HG03064 (cell line): Measurements from ENCODE around the gene TMEM232.

Experiments used
- ATAC-seq: cut with Tn5 transposase; IDR thresholded peaks from one replicate; pipeline ENCODE4 v1.9.1; 2021; ENCODE audit warnings: low read depth; ENCODE audit not compliant: unreplicated experiment

The TMEM232 gene

DNA sequence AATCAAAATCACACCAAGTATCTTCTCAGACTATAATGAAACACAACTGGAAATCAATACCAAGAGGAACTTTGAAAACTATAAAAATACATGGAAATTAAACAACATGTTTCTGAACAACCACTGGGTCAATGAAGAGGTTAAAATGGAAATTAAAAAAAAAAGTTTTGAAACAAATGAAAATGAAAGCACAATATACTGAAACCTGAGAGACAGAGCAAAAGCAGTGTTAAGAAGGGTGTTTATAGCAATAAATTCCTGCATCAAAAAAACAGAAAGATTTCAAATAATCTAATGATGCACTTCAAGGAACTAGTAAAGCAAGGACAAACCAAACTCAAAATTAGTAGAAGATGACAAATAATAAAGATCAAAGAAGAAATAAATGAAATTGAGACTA, 92.0 kb downstream of the TMEM232 start:
- no peak for ATAC-seq

DNA sequence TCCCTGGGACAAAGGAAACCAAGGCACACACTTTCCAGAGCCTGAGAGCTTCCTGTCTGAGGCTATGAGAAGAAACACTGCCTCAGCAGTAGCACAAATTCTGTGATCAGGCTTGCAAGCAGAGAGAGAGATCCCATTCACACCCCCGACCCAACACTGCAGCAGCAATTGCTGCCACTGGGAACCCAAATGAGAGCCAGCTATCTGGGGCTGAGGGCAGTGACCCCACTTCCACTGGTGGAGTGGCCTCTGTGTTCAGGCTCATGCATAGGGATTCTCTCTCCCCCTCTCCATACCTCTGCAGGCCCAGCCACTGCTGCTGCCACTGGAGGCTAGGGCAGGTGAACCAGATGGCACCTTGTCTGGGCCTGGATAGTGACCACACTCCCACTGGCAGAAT, 95.2 kb downstream of the TMEM232 start:
- ATAC-seq, result no peak

DNA sequence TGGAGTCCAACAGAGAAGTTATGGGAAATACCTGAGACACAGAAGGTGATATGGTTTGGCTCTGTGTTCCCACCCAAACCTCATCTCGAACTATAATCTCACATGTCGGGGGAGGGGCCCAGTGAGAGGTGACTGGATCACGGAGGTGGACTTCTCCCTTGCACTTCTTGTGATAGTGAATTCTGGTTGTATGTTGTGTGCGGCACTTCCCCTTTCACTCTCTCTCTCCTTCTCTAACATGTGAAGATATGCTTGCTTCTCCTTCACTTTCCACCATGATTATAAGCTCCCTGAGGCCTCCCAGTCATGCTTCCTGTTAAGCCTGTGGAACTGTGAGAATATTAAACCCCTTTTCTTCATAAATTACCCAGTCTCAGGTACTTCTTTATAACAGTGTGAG, 96.1 kb downstream of the TMEM232 start:
- ATAC-seq, result no peak

DNA sequence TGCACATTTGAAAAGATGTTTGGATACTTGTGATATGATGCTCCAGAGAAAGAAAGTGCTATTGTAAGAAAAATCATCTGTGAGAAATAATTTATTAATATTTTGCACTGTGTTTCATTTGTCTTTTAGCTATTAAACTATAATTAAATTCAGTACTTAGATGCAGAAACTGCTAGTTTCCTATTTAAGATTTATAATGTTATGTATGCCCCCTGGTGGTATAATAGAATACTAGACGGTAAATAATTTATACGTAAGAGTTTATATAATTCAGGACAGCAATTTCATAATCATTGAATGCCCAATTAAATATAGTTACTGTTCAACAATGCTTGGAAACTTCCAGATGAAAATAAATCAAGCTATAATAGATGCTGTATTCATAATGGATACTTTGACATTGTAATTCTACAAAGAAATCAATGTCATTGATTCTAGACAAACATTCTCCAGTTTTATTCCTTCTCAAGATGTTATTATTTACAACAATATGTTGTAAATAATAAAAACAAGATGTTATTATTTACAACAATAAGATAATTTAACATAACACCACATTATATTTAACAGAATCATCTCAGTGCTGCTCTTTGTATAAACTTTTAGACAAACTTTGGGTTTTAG, 101.0 kb downstream of the TMEM232 start:
- ATAC-seq, result no peak

DNA sequence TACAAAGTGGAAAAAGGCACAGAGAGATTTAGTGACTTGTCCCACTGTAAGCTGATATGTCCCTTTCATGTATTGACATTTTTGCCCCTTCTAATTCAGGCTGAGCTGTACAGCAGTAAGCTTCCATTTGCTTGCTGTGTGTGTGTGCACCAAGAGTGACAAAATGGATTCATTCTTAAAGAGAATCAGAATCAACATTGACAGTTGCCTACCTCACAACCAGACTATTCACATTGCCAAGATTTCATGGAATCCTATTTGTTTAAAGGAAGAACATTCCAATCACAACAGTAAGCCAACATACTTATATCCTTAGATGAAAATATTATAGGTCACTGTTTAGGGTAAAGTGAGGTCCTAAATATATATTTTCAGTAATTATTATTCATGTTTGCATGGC, 102.6 kb downstream of the TMEM232 start:
- ATAC-seq, result no peak

DNA sequence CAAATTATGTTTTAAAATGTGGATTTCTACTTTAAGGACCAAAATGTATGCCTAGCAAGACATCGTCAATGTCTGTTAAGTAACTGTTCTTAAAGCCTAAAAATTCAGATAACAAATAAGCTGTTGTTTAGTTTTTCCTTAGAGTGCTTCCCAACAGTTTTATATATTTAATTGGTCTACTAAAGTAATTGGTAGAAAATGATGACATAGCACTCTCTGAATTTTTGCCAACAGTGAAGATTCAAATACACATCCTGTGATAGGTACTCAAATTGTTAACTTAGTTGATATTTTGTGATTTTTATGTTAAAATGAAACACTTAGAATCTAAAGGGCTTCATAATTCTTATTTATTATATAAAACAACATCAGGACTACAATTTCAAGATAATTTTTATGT, 107.5 kb downstream of the TMEM232 start:
- no peak for ATAC-seq

DNA sequence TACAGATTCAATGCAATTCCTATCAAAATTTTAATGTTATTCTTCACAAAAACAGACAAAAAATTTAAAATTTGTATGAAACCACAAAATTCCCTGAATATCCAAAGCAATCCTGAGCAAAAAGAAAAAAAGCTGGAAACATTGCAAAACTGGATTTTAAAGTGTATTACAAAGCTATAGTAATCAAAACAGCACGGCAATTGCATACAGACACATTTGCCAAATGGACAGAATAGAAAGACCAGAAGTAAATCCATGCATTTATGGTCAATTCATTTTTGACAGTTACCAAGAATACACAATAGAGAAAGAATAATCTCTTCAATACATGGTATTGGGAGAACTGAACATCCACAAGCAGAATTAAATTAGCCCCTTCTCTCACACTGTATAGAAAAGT, 110.5 kb downstream of the TMEM232 start:
- ATAC-seq, result no peak

DNA sequence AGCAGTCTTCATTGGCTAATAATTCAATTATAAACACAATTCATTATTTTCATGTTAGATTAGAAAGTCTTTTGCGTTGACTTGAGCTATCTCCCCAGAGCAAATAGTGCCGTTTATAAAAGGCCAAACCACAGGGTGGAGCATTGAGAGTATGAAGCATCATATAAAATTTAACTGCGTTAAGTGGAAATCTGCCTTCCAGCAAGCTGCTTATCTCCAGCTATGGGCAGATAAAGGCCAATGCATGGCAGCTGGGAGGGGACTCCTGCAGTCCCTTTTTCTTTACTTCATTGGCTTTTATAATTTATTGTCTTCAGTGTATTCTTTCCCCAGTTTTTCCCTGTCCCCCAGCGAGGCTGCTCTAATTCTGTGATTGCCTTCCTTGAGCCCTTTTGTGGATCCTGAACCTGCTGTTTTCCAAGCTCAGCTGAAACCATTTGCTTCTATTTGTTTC, 113.7 kb downstream of the TMEM232 start:
- no peak for ATAC-seq

DNA sequence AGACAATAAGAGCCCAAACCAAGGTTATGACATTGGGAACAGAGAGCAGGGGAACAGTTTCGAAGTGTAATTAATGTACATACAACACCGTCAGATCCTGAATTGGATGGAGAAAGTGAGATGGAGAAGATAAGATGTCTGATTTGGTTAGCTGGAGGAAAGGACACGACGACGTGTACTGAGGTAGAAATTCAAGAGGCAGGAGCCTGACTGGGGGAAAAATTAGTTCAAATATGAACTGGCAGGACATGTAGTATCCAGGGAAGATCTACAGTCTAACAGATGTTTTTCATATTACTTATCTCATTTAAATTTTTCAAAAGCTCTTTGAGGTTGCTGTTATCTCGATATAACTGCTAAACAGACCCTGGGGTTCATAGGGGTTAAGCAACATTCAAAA, 114.7 kb downstream of the TMEM232 start:
- ATAC-seq, result no peak

DNA sequence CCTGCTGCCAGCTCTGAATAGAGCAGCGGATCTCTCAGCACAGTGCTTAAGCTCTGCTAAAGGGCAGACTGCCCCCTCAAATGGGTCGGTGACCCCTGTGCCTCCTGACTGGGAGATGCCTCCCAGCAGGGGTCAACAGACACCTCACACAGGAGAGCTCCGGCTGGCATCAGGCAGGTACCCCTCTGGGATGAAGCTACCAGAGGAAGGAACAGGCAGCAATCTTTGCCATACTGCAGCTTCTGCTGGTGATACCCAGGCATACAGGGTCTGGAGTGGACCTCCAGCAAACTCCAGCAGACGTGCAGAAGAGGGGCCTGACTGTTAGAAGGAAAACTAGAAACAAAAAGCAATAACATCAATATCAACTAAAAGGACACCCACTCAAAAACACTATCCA, 131.6 kb downstream of the TMEM232 start:
- ATAC-seq, result no peak

DNA sequence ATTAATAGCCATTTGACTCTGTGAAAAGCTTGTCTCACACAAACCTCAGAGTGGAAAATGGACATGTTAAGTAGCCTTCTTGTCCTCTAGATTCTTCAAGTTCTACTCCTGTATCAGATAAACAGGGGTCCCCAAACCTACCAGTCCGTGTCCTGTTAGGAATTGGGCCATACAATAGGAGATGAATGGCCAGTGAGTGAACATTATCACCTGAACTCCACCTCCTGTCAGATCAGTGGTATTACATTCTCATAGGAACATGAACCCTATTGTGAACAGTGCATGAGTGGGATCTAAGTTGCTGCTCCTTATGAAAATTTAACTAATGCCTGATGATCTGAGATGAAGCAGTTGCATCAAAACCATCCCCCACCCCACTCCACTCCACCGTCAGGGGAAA, 136.3 kb downstream of the TMEM232 start:
- no peak for ATAC-seq

DNA sequence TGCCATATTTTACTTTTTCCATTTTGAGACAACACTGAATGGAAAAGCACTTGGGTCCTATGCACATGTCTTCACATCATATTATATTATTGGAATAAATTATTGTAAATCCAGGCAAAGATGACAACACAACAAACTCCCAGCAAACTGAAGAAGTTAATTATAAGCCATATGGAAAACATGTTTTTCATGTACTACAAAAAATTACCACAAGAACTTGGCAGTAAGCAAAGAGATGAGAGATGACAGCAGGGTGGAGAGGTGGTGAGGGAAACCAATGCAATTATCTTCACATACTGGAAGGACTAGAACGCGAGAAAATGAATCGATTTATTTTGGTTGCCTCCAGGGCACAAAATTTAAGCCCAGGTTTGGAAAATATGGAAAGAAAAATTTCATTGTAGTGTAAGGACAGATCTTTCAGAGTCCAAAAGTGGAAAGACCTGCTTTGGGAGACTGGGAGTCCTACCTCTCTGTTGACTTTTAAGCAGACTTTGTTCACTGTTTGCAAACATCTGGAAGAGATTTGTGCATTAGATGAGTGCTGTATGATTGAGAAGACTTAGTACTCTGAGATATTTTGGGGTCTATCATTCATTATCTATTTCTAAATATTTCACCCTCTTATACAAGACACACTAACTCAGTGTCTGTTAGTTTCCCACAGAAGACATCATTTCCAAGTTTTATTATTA, 138.0 kb downstream of the TMEM232 start:
- no peak for ATAC-seq

DNA sequence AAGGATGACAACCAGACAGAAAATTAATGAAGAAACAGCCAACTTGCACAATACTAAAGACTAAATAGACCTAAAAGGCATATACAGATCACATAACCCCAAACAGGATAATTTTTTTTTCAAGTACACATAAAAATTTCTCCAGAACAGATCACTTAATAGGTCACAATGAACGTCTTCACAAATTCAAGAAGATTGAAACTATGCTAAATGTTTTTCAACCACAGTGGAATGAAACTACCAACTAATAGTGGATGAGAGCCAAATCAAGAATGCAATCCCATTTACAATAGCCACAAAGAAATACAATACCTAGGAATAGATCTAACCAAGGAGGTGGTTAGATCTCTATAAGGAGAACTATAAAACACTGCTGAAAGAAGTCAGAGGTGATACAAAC, 145.8 kb downstream of the TMEM232 start:
- ATAC-seq, result no peak

DNA sequence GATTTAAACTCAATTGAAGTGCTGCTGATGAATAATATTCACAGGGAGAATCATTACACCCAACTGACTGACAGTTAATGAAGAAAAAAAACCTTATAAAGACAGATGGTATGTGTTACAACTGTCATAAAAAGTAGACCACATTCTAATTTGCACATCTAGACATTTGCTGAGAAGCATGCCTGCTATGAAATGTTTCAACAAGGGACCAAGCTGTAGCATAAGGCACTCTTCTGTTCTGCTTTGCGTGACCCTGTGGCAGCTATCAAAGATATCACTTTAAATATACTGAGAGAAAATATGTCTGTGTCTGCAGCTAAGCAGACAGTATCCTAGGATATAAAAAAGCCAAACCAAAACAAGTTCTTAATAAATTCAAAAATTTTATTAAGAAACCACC, 153.7 kb downstream of the TMEM232 start:
- ATAC-seq, result no peak

DNA sequence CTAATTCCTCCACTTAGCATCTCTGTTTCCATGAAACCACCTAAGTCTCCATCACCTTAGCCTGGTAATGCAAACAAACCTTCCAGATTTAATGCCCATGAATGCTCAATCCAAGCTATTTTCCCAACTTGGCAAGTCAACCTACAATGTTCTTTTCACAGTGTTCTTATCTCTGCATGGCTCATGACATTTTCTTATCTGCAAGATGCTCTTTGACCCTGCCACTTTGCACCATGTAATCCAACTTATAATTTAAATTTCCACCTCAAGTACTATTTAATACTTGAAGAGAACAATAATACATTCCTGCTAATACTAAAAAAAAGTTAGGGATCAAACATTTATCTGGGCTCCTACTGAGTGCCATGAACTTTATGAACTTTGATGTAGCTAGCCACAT, 164.3 kb downstream of the TMEM232 start:
- no peak for ATAC-seq

DNA sequence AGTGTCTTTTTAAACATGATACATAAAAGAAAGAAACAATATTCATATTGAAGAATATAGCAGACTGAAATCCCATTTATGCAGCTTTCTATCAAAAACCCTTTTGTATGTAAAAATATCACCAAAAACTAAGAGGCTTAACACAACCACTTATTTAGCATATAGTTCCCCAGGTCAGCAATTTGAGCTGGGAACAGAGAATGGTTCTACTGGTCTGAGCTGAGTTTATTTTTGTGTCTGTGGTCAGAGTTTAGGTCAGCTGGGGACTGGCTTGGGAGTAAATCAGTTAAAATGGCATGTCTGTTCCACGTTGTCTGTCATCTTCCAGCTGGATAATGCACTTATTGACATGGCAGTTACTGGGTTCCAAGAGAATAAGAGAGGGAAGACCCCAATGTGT, 165.0 kb downstream of the TMEM232 start:
- ATAC-seq, result no peak

DNA sequence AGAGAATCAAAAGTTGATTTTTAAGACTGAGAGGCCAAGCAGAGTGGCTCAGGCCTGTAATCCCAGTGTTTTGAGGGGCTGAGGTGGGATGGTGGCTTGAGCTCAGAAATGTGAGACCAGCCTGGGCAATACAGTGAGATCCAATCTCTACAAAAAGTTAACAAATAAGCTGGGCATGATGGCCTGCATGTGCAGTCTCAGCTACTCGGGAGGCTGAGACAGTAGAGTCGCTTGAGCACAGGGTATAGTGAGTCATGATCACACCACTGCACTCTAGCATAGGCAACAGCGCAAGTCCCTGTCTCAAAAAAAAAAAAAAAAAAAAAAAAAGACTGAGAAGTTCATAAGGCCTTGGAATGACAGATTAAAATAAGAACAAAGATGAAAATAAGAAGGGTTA, 177.2 kb downstream of the TMEM232 start:
- no peak for ATAC-seq

DNA sequence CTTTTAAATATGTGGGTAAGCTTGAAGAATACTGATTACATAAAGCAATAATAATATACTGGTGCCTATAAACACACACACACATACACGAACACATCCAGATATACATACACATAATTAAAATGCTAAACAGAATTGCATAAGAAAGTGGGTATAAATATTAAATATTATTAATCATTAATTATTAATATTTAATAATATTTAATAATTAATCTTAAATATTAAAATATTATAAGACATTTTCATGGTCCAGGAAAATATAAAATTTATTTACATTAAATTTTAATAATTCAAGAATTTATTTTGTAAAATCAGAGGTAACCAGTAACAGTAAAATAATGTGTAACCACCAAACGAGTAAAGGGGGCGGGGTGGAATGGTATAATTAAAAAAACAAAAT, 178.3 kb downstream of the TMEM232 start:
- ATAC-seq, result no peak

DNA sequence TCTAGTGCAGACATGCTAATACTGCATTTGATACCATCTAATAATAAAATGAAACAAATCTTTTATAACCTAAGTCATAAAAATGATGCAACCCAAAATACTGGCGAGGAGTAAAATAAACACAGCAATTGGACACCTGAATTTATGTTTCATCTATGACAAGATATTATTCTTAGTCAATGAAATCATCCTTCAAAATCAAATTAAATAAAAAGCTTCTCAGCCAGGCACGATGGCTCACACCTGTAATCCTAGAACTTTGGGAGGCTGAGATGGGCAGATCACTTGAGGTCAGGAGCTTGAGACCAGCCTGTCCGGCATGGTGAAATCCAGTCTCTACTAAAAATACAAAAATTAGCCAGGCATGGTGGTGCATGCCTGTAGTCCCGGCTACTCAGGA, 179.0 kb downstream of the TMEM232 start:
- ATAC-seq, result no peak

DNA sequence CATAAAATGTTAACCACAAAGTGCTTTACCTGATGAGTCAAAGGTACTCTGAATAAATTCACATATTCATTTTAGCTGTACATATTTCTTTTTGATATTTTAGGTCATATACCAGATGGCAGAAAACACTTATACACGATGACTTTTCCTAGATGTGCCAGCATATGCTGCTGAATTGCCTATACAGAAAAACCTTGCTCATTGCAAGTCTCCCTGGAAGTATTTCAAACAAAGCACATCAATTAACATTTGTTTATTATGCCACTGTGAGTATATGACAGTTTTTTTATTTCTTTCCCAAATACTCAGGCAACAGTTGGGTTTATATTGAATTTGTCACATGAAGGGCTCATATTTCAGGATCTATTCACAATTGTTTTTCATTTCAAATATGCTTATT, 180.8 kb downstream of the TMEM232 start:
- no peak for ATAC-seq

DNA sequence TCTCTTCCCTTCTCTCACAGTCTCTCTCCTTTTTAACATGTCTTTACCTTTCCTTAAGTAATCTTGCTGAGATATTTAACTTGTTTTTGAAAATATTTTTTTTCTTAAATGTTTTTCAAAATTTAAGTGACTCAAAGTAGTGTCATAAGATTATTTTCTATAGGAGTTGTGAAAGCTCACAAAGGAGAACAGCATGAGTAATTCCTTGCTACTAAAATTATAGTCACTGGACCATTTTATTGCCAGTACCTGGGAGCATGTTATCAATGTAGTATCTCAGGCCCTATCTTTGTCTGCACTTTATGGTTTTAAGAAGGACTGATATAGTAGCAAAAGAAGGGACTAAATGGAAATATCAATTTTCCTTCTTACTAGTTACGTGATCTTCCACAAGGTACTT, 181.9 kb downstream of the TMEM232 start:
- no peak for ATAC-seq

DNA sequence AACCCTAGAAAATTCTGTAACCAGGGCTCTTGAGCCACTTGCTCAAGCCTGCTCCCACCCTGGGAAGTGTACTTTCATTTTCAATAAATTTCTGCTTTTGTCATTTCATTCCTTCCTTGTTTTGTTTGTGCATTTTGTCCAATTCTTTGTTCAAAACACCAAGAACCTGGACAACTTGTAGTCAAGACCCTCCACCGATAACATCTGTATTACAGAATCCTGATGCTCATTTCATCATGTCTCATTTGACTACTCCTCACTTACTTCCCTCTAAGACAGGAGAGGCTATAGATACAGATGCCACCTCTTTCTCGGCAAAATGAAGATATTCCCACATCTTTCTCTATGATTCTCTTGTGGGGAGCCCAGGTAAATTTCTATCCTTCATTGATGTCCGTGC, 183.5 kb downstream of the TMEM232 start:
- ATAC-seq, result no peak
